Uterus (tissue), 2 donors: ENCODE data around the gene HRH2.

Experiments
- CTCF ChIP-seq, 4 experiments: fragments of 200-600 bp in 2 of 4; fragments of 450-650 bp in 2 of 4; sonication (generic) in 2 of 4; IDR thresholded peaks; one replicate each; pipeline ENCODE4 v1.5.1; 2016 to 2019; ENCODE audit warnings: antibody characterized with exemption in 4 of 4, mild to moderate bottlenecking in 2 of 4, moderate library complexity in 1 of 4
- POLR2A ChIP-seq, 2 donors: fragments of 450-650 bp; IDR thresholded peaks; one replicate each; pipeline ENCODE4 v1.6.1; 2016; ENCODE audit warnings: antibody characterized with exemption in 2 of 2, mild to moderate bottlenecking in 1 of 2, moderate library complexity in 1 of 2

GRCh38 chr5:175695161-175696126, 37.6 kb downstream of the HRH2 start:
- TF ChIP-seq CTCF (IDR thresholded peaks at IDR 0.05) (no peak), POLR2A (IDR thresholded peaks at IDR 0.05) (no peak)
